HG03521 (cell line): ENCODE results near the gene MNT.

Experiments used
- ATAC-seq: cut with Tn5 transposase; IDR thresholded peaks from one replicate; pipeline ENCODE4 v1.9.1; 2021; ENCODE audit warnings: mild to moderate bottlenecking, moderate library complexity; ENCODE audit not compliant: unreplicated experiment

MNT gene

GRCh38 chr17:2418572-2418971 is 17.7 kb upstream of the MNT start:
- no peak for ATAC-seq

GRCh38 chr17:2416010-2416734 is 15.3 kb upstream of the MNT start:
- no peak for ATAC-seq

- ATAC-seq, result no peak
Measured at GRCh38 chr17:2415081-2415480, 14.2 kb upstream of the MNT start.

- ATAC-seq, result no peak
Measured at GRCh38 chr17:2414446-2415064, 13.7 kb upstream of the MNT start.

GRCh38 chr17:2412561-2413021 is 11.7 kb upstream of the MNT start:
- ATAC-seq, result no peak

GRCh38 chr17:2410951-2411350 is 10.1 kb upstream of the MNT start:
- no peak for ATAC-seq

GRCh38 chr17:2406903-2407790 is 6.3 kb upstream of the MNT start:
- no peak for ATAC-seq

- no peak for ATAC-seq
Measured at GRCh38 chr17:2406271-2406902, 5.5 kb upstream of the MNT start.

GRCh38 chr17:2405247-2405926 is 4.5 kb upstream of the MNT start:
- no peak for ATAC-seq

- ATAC-seq, result no peak
Measured at GRCh38 chr17:2403044-2403443, 2.2 kb upstream of the MNT start.

GRCh38 chr17:2402544-2402943 is 1.7 kb upstream of the MNT start:
- ATAC-seq, result no peak

GRCh38 chr17:2401426-2402221 is 764 bp upstream of the MNT start:
- ATAC-seq, result peak; percentile 43

GRCh38 chr17:2400474-2400866 is 390 bp downstream of the MNT start:
- ATAC-seq, result no peak

- ATAC-seq, result peak; percentile 34
Measured at GRCh38 chr17:2399572-2400473, 1.0 kb downstream of the MNT start.

GRCh38 chr17:2398655-2399571 is 1.9 kb downstream of the MNT start:
- no peak for ATAC-seq

GRCh38 chr17:2398182-2398581 is 2.7 kb downstream of the MNT start:
- no peak for ATAC-seq

- no peak for ATAC-seq
Measured at GRCh38 chr17:2397247-2398171, 3.4 kb downstream of the MNT start.
